GM12878 (cell line): ENCODE results near the gene SOX5.

Experiments used
- CTCF ChIP-seq, 3 experiments: IDR thresholded peaks in 2 of 3; conservative IDR thresholded peaks in 1 of 3; 2 replicates each; pipeline ENCODE4 v1.5.1; 2011; ENCODE audit warnings: low read depth in 3 of 3, low read length in 3 of 3, mild to moderate bottlenecking in 3 of 3, control low read depth in 2 of 3, moderate library complexity in 2 of 3, inconsistent platforms in 1 of 3, mixed read lengths in 1 of 3; ENCODE audit not compliant: control insufficient read depth in 2 of 3, insufficient read depth in 1 of 3; ENCODE audit errors: extremely low read depth in 1 of 3
- ETV6 ChIP-seq, 2 experiments: fragments of 450-650 bp in 1 of 2; IDR thresholded peaks in 1 of 2; conservative IDR thresholded peaks in 1 of 2; 2 replicates each; pipeline ENCODE4 v1.6.1; 2014; ENCODE audit warnings: antibody characterized with exemption in 1 of 2, borderline replicate concordance in 1 of 2, low read depth in 1 of 2, mild to moderate bottlenecking in 1 of 2, moderate library complexity in 1 of 2
- EZH2 ChIP-seq: IDR thresholded peaks from 2 replicates; pipeline ENCODE4 v1.6.1; 2012; ENCODE audit warnings: low read depth, mild to moderate bottlenecking, control low read depth, inconsistent platforms, low read length, borderline replicate concordance; ENCODE audit not compliant: control insufficient read depth
- FOS ChIP-seq: IDR thresholded peaks from 3 replicates; pipeline ENCODE4 v1.6.1; 2011; ENCODE audit warnings: borderline replicate concordance; ENCODE audit not compliant: insufficient read length; ENCODE audit errors: extremely low read depth
- FOXM1 ChIP-seq: IDR thresholded peaks from 2 replicates; pipeline ENCODE4 v1.6.1; 2012; ENCODE audit warnings: low read depth, mild to moderate bottlenecking, inconsistent platforms, low read length, moderate library complexity
- MTA2 ChIP-seq: fragments of 450-650 bp; IDR thresholded peaks from 2 replicates; pipeline ENCODE4 v1.6.1; 2016; ENCODE audit warnings: low read depth, mild to moderate bottlenecking, moderate library complexity
- PAX8 ChIP-seq: fragments of 450-650 bp; IDR thresholded peaks from 2 replicates; pipeline ENCODE4 v1.6.1; 2017; ENCODE audit warnings: mild to moderate bottlenecking, moderate library complexity
- POLR2AphosphoS5 ChIP-seq: IDR thresholded peaks from 2 replicates; pipeline ENCODE4 v1.6.1; 2011; ENCODE audit warnings: mild to moderate bottlenecking, low read length, inconsistent platforms
- TARDBP ChIP-seq: IDR thresholded peaks from 2 replicates; pipeline ENCODE4 v1.6.1; 2016; ENCODE audit warnings: borderline replicate concordance
- ZZZ3 ChIP-seq: IDR thresholded peaks from 2 replicates; pipeline ENCODE4 v1.6.1; 2011; ENCODE audit warnings: low read depth; ENCODE audit not compliant: control insufficient read depth, insufficient read length

- TF ChIP-seq CTCF (IDR thresholded peaks at IDR 0.05 in 2 of 3, conservative IDR thresholded peaks at IDR 0.05 in 1 of 3; ENCODE audit: control insufficient read depth in 2 of 3, extremely low read depth in 1 of 3, insufficient read depth in 1 of 3, low read depth in 3 of 3, low read length in 3 of 3) (no peak), TARDBP (no peak), MTA2 (no peak), EZH2 (no peak), FOXM1 (no peak), PAX8 (no peak), POLR2AphosphoS5 (no peak), FOS (no peak), ETV6 (conservative IDR thresholded peaks at IDR 0.05 in 1 of 2, IDR thresholded peaks at IDR 0.05 in 1 of 2; ENCODE audit: borderline replicate concordance in 1 of 2, low read depth in 1 of 2) (no peak), ZZZ3 (no peak)
Observed at GRCh38 chr12:23888396-23889068, 60.9 kb downstream of the SOX5 start.
